HG02763 (cell line): ENCODE results near the gene LGR6.
"Not testable (repeated sequence)": the region's sequence is repeated elsewhere in the genome, so short reads cannot be mapped to it uniquely, and the experiment has no call there.

Experiments
- ATAC-seq: cut with Tn5 transposase; IDR thresholded peaks from one replicate; pipeline ENCODE4 v1.9.1; 2021; ENCODE audit warnings: mild to moderate bottlenecking, moderate library complexity; ENCODE audit not compliant: unreplicated experiment

Gene LGR6

DNA sequence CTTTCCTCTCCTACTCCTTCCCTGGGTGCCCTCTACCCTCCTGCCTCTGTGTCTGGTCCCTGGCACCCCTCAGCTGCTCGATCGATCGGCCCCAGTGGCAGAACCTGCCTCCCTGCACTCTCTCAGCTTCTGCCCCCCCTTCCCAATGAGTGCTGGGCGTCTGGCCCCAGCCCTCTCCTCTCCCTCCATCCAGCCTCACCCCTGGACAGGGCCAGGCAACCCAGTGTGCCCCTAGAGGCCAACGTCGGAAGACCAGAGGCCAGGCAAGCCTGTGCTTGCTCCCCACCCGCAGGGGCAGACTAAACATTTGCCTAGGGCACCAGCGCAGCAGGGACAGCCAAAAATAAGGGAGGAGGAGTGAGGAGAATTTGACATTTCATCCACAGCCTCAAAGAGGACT is 43.5 kb downstream of the LGR6 start:
- no peak for ATAC-seq

DNA sequence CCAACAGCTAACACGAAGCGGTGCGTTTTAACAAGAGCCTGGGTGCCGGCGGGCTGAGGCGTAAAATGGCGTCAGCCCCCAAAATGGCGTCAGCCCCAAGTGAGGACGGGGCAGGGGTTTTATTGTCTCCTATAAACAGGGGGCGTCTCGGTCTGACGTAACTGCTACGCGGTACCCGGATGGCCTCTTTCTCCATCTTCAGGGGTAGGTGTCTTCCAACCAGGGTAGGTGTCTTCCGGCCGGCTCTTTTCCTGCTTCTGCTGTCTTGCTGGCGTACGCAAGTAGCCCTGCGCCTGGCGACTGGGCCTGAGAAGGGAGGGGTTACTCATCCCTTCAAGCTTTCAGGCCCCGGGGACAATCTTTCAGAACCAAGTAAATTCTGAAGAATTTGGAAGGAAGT is 45.3 kb downstream of the LGR6 start:
- no peak for ATAC-seq

DNA sequence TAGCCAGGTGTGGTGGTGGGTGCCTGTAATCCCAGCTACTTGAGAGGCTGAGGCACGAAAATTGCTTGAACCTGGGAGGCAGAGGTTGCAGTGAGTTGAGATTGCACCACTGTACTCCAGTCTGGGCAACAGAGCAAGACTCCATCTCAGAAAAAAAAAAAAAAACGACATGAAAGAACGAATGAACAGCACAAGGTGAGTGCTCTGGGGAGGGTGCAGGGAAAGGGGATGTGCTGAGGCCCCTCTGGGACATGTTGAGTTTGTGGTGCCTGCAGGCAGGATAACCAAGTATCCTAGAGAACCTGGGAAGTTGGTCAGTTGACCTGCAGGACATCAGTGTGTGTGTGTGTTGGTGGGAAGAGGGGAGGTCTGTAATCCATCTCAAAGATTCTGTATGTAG is 46.6 kb downstream of the LGR6 start:
- ATAC-seq, result not testable (repeated sequence)

DNA sequence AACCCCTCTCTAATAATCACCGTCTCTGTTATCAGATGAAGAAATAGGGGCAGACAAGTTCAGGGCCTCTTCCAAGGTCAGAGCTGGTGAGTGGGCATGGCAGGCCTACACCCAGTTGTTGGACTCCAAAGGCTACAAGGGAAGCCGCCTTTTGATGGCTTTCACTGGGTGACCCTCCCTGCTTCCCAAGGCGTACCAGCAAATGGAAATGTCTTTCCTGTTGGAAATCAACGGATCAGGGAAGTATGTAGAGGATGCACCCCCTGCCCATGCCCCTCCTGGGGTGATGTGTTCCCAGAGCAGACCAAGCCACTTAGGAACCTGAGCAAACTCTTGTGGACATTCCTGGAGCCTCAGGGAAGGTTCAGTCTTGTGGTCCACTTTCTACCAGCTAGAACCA is 47.4 kb downstream of the LGR6 start:
- no peak for ATAC-seq

DNA sequence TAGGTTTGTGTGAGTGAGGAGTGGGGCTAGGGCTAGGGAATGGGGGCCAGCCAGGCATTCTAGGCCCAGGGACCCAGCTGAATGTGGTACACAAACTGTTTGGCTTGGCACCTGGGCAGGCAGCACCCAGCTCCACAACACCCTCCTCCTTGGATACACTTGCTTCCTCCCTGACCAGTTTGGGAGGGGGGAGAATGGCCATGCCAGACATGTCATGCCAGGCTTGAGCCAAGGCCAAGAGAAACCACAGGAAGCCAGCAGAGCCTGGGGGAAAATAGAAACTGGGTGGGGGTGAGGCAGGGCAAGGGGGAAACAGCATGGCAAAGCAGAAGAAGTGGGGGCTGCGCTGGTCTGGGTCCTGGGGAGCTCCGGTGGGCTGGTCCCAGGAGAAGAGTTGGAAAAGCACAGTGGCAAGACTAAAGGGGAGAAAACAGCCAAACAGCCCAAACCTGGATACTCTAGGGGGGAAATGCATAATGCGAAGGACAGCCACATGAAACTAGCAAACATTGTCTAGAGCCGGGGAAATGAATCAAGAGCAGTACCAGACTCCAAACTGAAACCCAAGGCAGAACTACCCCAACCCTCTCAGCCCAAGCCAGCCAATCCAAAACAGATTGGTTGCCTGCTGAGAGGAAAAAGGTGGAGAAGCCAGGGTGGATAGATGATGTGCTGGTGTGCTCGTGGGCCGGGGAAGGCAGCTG is 47.9 kb downstream of the LGR6 start:
- ATAC-seq, result no peak

DNA sequence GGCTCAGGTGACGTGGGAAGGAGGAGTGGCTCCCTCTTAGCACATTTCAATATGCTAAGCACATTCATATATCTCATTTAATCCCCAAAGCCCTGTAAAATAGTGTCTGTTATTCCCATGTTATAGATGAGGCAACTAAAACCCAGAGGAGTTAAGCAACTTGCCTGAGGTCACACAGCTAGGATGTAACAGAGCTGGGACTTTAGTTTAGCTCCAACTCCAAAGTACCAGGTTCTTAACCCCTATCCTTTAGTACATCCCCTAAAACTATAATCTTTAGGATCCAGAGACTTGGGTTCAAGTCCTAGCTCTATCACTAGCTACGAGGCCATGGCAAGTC is 48.5 kb downstream of the LGR6 start:
- no peak for ATAC-seq

DNA sequence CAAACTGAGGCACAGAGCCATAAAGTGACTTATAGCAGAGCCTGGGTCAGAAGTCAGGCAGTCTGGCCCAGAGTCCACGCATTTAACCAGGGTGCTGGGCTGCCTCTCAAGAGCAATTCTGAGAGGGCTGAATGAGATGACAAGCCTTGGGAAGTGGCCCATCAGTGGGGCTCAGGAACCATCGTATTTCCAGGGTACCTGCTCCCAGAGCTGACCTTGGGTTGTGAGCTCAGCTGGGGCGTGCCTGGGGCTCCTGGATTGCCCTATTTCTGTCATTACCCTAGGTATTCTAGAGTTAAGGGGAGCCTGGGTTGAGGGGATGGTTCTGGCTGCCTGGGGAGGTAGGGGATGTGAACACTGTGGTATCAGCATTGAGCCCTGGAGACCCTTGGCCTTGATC is 49.4 kb downstream of the LGR6 start:
- no peak for ATAC-seq

DNA sequence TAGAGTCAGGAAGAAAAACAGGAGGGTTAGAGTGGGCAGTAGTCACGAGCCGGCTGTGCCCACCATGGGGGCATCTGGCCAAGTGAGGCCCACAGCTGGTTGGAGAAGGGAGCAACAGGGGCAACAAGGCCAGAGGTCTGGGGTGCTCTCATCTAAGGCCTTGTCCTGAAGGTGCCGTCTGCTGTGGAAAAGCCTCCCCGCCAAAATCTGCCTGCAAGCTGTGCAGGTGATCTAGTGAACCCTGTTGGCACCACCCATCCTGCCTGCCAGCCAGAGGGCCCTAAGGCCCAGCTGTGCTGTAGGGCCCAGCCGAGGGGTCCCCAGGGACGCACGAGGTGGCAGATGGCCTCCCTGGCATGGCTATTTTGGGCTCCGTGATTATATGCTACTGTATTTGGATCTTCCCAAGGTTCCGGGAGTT is 51.3 kb downstream of the LGR6 start:
- ATAC-seq, result no peak

DNA sequence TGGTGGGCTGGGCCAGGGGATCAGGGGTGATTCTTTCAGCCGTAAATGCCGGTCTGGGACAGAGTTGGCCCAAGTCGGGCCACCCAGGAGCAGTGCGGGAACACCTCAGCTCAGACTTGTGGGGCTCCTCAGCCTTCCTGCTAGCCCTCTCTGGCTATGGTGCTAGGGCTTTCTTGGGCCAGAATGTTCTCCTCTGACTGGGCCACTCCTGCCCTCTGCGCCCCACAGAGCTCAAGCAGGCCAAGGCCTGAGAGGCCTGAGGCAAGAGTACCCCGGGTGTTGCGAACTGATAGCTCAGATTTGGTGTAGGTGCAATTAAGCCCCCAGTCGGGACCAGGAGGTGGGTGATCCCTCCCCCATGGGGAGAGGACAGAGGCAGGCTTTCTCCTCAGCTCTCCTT is 51.8 kb downstream of the LGR6 start:
- no peak for ATAC-seq

DNA sequence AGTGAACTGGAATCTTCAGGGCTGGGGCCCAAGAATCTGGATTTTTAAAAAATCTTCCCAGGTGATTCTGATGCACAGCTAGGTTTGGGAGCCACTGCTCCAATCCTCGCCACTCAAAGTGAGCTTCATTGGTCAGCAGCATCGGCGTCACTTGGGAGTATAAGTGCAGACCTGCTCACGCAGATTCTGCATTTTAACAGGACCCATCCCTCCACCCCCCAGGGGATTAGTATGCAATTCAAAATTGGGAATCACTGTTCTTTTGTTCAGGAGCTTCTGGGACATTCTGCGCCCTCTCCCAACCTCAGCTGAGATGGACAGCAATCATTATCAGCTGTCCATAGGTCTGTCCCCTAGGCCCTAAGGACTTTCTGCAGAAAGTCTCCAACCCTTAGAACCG is 53.5 kb downstream of the LGR6 start:
- ATAC-seq, result no peak

DNA sequence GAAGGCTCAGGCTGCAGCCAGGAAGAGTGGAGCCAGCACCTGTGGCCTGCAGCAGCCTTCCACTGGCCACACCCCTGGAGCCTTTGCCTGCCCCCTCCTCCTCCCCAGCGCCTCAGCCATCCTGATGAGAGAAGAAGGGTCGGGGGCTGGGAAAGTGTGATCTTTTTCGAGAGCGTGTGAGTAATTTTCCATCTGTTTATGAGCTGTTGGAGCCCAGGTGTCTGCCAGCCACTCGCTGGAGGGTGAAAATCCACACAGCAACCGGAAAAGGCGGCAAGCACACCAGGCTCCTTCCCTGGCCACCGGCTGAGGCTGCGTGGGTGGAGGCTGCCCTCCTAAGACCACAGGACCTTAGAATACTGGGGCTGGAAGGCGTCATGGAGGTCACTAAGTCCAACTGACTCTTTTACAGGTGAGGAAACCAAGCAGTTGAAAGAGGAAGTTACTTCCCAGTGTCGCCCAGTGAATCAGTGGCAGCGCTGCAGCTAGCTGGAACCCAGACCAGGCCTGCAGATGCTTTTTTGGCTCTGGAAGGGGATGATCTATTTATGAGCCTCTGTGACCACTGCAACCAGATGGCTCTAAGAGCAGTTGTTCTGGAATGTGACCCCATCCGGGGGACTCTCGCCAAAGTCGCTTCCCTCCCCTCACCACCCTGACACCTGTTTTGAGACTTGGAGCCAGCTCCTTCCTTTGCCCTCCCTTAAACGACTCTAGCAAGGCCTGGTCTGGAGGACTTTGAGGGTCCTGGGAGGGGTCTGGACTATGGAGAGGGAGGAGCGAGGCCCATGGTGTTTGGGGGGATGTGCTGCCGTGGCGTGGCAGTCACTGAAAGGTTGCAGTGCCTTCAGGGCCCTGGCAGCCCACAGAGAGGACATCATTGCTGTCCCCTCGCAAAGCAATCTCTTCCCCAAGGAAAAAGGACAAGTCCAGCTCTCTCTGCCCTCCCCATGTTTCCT is 54.5 kb downstream of the LGR6 start:
- ATAC-seq, result no peak

DNA sequence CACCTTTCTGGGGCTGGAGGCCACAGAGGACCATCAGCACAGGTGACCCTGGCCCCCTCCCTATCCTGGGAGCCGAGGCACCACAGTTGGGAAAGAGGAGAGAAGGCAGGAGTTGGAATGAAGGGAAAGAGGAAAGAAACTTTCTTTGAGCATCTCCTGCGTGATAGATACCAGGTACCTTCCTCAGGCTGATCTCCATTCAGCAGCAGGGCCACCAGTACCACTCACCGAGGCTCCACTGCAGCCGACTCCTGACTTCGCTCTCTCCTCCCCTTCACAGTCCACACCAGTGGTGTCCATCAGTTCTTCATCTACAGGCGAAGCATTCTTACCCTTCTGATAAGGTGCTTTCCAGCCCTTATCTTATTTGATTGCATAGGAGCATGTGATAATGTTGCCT is 55.3 kb downstream of the LGR6 start:
- ATAC-seq, result no peak

DNA sequence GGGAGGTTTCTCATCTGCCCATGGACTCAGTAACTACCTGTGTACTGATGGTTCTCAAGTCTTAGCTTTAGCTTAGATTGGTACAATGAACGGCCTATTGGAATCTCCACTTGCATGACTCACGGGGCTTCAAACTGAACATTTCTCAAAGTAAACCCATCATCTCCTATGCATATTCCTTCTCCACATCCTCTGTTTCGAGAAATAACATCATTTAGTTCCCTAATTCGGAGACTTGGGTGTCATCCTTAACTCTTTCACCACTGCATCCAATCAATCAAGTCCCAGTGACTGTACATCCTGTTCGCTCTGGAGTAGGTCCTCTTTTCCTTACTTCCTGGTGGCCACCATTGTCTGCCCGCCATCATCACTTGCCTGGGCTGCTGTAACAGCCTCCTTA is 55.8 kb downstream of the LGR6 start:
- no peak for ATAC-seq

DNA sequence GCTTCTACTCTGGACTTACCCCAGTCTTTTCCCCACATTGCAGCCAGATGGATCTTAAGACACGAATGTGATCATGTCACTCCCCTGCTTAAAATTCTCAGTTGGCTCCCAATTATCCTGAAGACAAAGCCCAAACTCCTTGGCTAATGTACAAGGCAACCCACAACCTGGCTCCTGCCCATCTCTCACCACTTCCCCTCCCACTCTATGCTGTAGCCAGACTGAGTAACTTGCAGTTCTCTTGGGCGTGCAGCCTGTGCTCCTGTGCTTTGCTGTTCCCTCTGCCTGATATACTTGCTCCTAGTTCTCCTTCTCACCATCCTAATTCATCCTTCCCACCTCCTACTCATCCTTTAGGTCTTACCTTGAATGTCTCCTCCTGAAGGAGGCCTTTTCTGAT is 56.2 kb downstream of the LGR6 start:
- ATAC-seq, result no peak

DNA sequence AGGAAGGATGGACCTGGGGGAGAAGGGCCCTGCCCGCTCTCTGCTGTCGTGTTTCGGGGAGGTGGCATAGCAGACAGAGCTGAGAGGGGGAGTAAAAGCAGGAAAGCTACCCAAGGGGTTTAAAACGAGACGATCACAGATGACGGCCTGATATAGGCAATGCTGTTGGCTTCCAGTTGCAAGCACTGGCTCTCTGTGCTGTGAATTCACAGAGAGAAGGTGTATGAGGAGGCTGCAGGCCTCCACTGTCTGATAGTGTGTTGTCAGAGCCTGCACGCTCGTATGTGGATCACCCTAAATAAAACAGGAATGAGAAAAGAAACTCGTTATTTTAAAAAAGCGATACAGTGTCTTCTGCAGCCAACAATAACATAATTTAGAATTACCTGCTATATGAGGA is 57.4 kb downstream of the LGR6 start:
- no peak for ATAC-seq

DNA sequence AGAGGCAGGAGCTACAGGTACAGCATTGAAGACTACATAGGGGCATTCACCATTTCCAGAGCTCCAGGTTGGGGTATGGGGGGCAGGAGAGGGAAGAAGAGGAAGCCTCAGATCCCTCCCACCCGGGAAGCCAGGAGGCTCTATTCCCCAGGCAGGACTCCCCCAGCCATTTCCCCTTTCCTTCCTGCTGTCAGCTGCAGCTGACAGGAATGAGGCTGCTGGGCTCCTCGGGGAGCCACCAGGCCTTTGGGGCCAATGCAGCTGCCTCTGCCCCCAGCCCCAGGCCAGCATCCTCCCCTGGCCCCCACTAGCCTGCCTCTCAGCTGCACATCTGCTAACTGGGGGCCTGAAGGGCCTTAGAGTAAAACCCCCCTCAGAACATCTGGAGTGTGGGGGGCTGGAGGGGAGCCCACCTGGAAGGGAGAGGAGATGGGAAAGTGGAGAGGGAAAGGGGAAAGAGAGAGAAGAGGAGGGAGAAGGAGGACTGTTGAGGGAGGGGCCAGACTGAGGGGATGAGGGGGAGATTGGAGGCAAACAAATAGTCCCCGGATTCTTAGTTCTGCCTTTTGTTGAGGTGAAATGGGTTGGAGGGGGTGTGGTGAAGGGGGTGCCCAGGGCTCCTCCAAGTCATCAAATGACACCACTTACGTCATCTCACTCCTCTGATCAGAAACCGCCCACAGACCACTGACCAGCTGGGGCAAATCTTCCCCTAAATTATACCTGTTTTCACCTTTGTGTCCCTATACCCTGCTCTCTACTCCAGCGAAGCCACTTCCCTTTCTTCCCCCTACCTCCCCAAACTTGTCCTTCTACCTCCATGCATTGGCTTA is 58.0 kb downstream of the LGR6 start:
- ATAC-seq, result no peak

DNA sequence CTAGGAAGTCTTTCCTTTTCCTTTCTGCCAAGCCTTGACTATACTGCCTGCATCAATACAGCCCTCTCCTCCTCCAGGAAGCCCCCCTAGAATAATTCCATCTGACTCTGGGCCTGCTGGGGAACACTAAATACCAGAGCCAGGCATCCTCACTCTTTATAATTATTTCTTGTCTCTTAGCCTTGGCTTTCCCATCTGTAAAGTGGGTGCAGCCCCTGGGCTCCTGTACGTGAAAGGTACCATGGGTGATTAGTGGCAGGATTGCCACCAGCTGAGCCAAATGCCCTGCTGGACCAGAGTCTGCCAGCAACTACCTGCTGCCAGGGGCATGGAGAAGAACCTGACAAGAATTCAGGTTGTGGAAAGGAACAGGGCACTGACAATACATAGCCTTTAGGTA is 58.7 kb downstream of the LGR6 start:
- ATAC-seq, result no peak

DNA sequence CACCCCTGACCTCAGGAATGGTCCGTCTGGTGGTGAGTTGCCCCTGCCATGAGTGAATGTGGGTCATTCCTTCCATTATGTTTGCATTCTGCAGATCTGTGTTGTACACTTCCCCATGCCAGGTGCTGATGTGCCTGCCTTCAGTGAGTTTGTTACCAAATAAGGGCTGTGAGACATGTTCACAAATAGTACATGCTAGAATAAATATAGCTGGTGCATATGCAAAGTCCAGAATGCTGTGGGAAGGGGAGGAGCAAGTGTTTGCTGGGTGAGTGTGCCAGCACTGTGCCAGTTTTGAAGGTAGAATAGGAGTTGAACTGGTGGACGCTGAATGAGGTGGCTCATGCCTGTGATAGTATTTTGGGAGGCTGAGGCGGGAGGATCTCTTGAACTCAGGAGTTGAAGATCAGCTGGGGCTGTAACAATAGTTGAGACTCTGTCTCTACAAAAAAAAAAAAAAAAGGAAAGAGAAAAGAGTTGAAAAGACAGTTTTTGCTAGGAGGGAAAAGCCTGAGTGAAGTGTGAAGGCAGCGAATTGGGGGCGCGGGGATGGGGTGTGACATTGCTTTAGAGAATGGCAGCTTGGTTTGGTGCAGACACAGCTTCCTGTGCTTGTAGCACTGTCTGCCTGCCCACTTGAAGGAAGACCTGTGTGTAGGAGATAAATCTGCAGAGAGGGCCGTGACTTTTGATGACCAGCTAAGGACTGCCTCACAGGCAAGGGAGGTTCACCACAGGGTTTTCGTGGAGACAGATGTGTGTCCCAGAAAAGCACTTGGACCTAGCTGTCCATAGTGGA is 61.1 kb downstream of the LGR6 start:
- no peak for ATAC-seq

DNA sequence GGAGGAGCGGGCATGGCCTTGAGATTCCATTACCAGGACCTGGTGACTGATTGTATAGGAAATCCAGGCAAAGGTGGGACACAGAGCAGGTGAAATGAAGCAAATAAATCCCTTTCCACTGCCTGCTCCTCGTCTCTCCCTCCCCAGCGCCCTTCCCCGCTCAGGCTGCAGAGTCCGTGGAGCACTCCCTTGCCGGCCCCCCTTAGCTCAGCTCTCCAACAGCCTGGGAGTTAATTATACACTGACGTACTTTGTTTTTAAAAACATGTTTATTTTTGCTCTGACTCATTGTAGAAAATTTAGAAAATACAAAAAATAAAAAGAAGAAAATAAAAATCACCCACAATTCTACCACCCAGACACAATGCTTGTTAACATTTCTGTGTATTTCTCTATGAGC is 61.7 kb downstream of the LGR6 start:
- no peak for ATAC-seq

DNA sequence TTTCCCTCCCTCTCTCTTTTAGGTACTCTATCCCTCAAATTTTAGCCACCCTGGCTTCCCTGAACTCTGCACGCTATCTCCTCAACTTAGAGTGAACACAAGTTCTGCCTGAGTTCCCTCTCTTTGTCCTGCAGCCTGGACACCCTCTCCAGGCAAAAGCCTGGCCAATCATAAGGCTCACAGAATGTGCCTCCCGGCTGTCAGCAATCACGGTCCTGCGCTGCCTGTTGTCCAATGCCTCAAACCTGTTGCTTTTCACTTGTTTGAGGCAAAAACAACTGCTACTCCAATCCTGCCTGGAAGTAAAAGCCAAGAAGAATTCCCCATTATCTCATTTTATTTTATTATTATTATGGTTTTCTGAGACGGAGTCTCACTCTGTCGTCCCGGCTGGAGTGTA is 66.1 kb downstream of the LGR6 start:
- no peak for ATAC-seq
